HG03135 (cell line): ENCODE results near the gene CACNA1C.

Experiments used
- ATAC-seq: cut with Tn5 transposase; IDR thresholded peaks from one replicate; pipeline ENCODE4 v1.9.1; 2021; ENCODE audit warnings: mild to moderate bottlenecking, moderate library complexity; ENCODE audit not compliant: unreplicated experiment

CACNA1C gene

DNA sequence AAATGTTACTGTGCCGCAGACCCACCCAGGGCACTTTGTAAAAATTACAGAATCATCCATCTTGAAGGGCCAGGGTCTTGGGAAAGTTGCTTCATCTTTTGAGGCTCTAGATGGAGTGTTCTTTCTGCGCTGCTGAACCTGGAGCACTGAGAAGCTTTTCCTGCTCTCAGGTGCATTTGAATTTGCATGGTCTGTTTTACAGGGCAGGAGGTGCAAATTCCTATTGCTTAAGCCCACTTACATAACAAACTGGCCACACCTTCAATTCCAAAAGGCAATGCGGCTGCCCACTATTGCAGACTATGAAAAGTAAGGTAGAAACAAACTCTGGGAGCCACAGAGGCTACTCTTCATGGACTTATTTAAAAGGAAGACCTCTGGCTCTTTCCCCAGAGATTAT lies 254.8 kb downstream of the CACNA1C start:
- ATAC-seq, result no peak

DNA sequence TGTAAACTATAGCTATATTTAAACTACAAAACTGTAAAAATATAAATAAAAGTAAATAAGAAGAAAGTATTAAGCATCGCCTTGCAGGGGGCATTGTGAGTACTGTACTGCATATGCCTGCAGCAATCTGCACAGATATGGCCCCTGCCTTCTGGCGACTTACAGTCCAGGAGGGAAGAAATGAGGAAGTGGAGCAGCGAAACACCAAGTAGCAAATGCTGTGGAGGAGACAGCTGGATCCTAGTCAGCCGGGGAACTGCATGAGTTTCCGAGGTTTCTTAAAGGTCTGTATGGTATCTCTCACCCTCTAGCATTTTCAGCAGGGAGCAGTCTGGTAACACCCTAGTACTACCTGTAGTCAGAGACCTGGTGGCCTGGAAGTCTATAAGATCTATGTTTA lies 256.9 kb downstream of the CACNA1C start:
- no peak for ATAC-seq

DNA sequence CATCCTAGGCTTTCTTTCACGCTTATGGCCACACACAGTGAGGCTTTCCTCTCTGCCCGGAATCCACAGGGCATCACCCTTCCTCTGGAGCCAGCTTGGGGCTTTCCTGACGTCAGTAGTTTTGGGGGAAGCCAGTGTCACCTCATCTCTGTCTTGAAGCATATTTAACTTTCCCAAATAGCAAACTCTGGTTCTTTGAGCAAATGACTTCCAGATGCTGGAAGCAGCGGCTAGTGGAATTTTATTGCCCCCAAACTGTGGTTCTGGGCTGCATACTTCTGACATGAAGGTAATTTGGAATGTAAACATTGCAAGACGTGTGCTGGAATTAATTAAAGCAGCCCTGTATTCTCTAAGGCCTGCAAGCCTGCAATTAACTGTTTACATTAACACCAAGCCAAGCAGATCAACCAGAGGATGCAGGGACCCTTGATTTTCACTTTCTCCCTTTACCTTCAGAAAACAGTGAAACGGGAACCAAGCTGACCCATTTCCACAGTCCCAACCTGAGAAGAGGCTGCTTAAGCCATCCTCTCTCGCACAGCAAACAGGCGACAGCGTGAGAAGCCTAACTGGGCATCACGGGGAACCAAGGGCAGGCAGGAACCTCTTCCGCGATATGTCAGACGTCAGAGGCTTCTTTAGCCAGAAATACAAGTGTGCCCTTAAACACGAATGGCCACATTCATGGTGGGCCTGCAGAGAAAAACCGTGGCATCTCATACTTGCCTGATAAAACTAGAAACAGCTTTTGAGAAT lies 258.4 kb downstream of the CACNA1C start:
- no peak for ATAC-seq

DNA sequence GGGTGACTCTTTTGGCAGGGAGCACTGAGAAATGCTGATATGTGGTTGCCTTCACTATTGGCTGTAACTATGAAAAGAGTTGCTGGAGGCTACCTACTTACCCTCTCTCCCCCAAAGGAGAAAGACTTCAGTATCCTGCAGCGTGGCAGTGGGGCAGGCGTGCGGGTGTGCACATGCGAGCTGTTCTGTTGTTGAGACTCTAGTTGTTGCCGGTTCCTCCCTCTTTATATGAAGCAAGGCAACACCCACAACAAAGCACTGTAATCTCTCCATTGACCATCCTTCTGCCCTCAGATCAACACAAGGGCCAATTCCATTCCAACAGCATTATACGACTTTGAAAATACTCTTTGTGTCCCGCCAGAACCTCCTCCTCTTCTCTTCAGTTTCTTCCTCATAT lies 259.4 kb downstream of the CACNA1C start:
- ATAC-seq, result no peak

DNA sequence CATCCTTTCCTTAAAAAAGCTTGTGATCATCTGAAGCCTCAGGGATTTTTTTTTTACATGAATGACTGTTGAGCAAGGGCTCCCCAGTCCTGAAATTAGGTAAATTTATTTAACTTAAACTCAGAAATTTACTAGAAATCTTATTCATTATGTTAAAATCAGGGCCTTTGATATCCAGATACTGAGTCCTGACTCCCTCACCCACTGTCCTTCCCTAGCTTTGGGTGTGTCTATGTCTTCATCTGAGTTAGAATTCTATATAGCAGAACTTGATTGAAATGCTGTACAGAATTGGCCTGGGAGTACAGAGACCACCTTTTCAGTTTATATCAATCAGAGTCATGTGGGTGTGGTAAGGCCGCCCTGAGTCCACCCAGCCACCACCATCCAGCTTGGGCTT lies 260.0 kb downstream of the CACNA1C start:
- ATAC-seq, result no peak

DNA sequence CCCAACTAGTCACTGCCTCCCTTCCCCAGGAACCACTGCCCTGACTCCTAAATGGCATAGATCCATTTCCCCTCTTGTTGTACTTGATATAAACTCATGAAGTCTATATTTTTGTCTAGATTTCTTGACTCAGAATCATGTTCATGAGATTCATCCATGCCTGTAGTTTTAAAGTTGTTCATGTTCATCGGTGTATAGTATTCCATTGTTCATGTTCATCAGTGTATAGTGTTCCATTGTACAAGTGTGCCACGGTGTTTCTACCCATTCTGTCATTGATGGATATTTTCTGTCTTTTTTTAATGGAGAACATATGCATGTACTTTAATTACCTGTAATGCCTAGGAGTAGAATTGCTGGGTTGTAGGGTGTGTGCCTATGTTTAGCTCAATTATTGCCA lies 261.7 kb downstream of the CACNA1C start:
- ATAC-seq, result no peak

DNA sequence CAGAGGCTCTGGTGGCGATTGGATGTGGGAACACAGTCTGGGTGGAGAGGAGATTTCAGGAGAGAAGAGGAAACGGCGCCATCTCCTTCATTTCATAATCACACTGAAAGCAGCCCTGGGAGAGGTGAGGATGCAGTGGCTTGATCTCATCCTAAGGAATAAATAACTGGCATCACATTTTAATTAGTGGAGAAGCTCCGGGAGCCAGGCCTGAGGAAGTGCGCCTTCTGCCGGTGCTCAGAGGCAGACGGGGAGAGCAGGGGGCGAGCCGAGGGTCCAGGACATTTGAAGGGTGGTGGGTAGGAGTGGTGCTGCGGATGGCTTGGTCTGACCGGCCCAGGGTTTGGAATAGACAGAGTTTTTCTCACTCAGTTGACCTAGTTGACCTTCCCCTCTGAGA lies 265.0 kb downstream of the CACNA1C start:
- ATAC-seq, result no peak

DNA sequence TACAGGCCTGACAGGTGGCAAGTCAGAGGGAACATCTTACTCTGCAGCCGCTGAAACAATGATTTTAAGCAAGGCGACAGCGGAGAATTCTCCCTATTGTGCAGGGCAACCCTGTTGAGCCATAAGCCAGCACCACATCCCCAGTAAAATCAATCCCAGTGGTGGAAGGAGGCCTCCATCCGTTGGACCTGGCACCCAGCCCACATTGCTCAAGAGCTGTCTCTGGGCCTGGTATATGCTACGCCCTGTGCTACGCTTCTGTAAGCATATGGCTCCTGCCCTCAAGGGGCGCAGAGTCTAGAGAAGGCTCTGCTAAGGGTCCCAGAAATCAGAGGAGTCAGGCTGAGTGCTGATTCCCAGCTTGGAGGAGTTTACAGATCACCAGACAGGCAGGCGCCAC lies 265.5 kb downstream of the CACNA1C start:
- ATAC-seq, result no peak

DNA sequence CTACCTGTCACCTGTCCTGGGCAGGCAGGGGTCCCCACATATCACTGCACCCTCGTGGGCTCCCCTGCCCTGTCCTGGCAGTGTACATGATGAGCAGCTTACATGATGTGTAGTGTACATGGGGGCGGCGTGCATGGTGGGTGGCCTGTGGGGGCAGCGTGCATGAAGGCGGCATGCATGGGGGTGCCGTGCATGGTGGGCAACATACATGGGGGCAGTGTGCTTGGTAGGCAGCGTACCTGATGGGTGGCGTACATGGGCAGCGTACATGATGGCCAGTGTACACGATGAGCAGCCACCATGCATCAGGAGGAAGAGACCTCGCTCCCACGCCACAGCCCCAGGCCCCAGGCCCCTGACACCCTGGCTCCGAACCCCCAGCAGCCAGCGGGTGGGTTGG lies 266.3 kb downstream of the CACNA1C start:
- ATAC-seq, result no peak

DNA sequence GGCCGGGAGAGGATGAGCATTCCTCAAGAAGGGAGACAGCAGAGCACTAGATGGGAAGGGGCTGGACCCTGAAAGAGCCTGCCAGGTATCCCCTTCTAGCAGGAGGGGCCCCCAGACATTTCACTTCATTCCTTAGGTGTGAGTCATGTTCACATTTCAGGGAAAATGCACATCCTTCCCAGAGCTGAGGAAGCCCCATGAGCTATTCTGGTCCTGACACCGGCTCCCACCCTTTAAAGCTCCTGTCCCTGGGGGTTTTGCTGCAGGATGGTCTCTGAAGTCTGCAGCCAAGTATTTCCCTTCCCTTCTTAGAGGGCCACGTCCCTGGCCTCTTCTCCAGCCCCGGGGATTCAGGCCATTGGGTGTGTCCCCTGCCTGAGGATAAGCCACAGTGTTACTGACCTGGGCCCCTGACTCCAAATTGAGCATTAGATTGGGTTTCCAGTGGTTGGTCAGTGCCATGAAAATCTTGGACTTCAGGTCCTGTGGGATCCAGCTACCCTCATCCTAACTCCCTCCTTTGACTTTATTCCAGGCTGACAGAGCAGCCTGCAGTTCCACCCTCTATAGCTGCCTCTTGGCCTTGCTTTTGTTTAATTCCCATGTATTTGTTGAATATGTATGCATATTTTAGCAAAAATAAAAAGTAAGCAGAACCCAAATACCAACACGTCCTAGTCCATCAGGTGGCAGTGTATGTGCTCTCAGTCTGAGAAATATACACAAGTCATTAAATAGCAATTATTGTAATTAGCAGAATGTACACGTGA lies 267.1 kb downstream of the CACNA1C start:
- no peak for ATAC-seq

DNA sequence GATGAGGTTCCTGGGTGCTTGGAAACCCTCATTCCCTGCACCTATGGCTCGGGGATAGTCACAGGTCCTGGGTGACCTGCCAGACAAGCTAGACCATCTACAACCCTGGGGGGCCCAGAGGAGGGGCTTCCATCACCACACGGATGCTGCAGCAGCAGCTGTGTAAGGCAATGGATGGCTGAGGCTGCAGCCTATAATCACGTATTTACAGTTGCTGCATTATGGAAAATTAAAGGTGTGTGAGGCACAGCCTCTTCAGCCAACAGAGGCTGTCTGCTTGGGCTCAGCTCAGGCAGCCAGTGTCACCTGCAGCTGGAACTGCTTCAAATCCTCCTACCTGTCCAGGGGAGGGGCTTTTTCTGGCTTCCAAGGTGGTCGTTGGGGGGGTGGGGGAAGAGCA lies 268.1 kb downstream of the CACNA1C start:
- no peak for ATAC-seq

DNA sequence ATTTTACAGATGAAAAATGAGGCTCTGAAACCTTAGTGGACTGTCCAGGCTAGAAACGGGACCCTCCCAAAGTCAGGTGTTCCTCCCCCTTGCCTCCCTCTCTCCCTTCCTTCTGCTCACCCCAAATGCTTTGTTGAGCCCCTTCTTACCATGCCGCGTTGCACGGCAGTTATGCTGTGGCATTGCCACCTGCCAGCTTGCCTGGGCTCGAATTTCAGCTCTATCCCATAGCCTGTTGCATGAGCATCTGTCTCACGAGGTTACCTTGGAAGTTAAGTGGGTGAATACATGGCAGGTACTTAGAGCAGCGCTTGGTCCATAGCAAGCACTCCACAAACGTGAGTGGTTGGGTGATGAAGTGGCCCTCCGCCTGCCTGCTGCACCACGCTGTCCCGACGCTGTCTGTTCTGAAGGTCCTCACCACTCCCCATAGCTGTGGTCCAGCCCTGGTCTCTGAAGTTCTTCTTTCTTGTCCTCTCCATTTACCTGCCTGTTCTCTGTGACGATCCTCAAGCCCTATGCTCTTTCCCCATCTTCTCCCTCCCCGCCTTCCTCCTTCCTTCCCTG lies 269.9 kb downstream of the CACNA1C start:
- no peak for ATAC-seq

DNA sequence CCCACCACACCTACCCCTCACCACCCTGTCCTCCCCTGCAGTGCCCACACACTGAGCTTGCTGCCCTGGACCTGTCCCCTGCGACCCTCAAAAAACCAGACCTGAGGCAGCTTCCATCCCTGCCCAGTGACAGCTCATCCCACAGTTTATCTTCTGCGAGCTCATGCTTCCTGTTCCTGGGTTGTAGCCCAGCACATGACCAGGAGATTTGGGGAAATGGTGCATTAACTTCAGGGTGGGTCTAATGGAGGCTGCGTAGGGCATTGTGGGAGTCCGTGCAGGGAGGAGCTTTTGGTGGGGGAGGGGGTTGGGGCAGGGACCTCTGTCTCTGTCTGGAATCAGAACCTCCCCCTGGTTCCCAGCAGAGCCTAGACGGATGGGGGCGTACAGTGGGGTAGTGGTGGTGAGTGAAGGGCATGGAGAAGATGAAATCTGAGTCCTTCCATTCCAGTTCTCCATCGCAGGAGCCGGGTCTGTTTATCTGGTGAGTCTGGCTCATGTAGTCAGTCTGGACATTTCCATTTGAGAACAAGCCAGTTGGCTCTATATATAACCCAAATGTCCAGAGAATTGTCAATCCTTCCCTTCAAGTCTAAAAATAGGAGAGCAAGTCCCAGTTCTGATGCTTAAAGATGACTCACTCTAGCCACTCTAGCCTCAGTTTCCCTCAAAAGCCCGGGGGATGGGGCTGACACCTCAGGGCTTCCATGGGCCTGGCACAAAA lies 270.9 kb downstream of the CACNA1C start:
- ATAC-seq, result no peak

DNA sequence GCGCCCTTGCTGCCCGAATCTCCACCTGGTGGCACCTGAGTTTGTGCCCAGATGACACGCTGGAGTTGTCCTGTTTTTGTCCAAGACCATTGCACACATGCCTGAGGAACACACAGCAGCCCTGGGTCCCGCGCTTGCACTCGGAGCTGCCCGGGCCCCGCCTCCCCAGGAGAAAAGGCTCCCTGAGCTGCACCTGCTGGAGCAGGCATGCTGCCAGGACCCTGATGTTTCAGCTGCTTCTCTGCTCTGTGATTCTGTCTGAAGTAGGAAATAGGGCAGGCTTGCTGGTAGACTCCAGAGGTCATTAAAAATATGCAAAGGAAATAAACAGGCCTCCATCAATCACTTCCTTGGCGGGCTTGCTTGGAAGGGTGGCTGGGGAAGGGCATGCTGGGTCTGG lies 271.6 kb downstream of the CACNA1C start:
- ATAC-seq, result no peak

DNA sequence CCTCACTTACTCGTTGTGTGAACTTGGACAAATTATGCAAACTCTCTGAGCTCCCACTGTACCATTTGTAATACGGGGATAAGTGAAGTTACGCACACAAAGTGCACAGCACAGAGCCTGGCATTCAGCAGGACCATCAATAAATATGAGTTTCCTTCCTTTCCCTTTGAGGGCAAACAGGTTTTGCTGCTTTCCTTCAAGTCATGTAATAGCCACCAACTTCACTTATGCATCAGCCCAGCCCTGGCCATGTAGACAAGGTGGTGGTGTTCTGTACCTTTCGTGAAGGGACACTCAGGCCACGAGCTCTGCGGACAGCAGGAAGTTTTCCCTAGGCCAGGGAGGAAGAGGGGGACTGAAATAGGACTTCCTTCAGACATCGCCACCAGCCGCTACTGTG lies 272.7 kb downstream of the CACNA1C start:
- ATAC-seq, result no peak

DNA sequence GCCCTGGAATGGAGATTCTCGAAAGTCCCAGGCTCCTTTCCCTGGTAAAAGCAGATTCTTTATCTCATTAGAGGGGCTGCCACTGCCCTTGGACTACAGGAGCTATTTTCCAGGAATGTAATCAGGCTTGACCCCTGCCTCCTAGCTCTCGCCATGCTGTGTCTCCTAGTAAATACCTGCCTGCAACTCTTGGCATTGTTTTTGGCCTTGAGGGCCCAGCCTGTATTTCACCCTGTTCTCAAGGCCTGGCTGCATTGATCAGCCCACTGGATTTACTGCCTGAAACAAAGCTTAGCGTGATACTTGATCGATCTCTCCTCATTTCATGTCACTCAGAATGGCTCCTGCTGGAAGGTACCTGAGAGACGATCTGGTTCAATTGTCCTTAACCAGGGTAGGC lies 273.7 kb downstream of the CACNA1C start:
- no peak for ATAC-seq

DNA sequence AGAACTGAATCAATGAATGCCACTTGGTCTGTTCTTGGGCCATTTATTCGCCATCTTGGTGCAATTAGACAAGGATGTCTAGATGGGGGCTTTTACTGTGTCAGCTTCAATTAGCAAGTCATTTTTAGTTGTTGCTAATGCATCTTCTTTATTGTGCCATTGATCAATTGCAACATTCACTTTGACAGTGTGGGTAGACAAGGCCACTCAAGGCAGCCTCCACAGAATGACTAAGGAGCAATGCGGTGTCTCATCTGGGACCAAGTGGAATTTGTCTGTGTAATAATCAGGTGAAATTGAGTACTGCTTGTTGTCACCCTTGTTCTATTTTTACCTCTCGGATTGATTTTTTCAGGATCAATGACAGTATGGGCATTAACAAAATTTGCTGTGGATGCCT lies 275.9 kb downstream of the CACNA1C start:
- no peak for ATAC-seq

DNA sequence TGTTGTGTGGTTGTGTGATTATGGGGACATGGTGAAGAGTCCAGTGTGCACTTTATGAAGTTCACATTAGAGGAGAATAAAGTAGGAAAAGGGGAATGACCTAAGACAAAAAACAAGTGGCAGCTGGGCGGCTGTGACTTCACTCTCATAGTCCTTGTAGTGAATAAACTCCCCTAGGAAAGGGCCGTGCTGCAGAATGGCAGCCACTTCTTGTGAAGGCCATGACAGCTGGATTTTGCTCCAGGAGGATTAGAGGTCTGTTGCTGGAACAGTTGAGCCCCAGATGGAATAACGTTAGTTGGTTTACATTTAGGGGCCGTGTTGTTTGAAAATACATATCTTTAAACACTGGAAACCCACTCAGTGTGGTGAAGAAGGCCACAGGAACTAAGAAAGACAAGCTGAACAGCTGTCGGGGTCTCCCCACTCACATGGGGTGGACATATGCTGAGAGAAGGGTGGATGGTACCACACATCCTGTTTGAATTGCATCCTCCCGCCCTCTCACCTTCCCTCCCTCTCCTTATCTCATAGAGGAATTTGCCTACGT lies 276.9 kb downstream of the CACNA1C start:
- ATAC-seq, result no peak

DNA sequence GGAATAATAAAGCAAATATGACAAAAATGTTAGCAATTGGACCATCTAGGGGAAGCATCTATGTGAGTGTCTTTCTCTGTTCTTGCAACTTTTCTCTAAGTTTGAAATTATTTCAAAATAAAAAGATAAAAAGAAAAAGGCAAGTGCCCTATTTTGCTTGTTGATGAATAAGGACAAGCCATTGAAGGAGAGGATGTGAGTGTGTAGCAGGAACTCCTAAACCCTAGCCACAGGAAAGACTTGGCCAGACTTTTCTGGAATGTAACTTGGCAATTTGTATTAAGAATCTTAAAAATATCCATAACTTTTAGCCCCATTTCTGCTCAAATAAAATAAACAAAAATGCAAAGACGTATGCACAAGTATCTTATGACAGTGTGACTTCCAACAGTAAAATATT lies 279.4 kb downstream of the CACNA1C start:
- ATAC-seq, result no peak

DNA sequence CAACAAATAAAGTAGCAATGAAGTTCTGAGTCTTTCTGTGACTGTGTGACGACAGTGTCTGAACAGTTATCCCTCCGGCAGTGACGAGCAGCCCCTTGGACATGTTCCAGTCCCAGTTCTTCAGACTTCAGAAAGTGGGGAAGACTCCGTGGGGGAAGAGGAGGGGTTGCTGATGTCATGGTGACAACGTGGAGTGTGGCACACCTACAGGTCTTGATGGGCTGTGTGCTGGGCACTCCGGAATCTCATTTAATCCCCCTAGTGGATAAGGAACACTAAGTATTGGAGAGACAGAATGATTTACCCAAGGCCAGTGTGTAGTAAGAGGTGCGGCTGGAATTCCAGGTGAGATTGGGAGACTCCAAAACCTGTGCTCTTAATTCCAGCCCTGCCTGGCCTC lies 280.2 kb downstream of the CACNA1C start:
- ATAC-seq, result no peak

DNA sequence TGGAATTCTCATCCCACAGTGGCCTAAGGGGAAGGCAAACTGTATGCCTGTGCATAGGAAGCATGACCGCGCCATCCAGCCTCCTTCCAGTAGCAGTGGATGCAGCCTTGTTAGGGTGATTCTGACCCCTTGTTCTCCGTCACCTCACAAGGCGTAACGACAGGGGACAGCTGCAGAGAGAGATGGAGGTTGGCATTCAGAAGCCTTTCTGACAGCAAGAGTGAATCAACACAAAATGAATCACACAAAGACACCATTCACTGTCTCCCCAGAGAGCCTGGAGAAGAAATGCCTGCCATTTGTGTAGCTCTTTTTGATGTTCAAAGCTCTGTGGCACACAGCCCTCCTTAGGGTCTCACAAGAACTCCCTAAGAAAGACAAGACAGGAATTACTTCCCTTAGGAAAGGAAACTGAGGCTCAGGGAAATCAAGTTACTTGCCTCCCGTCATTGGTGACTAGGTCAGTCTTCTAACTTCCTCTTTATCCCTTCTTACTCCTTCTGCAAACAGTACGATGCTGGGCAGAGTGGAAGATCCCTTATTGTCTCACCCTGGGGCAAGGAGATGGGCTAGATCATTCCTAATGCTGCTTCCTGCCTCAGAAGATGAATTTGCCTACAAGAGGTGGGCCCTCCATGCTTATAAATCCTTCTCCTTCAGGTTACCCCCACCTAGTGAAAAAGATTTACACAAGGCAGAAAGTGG lies 280.9 kb downstream of the CACNA1C start:
- no peak for ATAC-seq
